Fibroblast of lung (primary cell): ENCODE results near the gene SPDYE16.

Experiments used
- EZH2 ChIP-seq: IDR thresholded peaks from 2 replicates; pipeline ENCODE4 v1.5.1; 2012; ENCODE audit warnings: low read length, control low read depth, mild to moderate bottlenecking; ENCODE audit errors: missing control alignments
- TF ChIP-seq, protein P1 (sequence below), 2 donors: IDR thresholded peaks in 1 of 2; conservative IDR thresholded peaks in 1 of 2; 1 replicate in 1 of 2; 2 replicates in 1 of 2; pipeline ENCODE4 v1.5.1; 2011 to 2012; ENCODE audit warnings: low read length in 2 of 2, control low read depth in 1 of 2, inconsistent platforms in 1 of 2, low read depth in 1 of 2, mild to moderate bottlenecking in 1 of 2

DNA sequence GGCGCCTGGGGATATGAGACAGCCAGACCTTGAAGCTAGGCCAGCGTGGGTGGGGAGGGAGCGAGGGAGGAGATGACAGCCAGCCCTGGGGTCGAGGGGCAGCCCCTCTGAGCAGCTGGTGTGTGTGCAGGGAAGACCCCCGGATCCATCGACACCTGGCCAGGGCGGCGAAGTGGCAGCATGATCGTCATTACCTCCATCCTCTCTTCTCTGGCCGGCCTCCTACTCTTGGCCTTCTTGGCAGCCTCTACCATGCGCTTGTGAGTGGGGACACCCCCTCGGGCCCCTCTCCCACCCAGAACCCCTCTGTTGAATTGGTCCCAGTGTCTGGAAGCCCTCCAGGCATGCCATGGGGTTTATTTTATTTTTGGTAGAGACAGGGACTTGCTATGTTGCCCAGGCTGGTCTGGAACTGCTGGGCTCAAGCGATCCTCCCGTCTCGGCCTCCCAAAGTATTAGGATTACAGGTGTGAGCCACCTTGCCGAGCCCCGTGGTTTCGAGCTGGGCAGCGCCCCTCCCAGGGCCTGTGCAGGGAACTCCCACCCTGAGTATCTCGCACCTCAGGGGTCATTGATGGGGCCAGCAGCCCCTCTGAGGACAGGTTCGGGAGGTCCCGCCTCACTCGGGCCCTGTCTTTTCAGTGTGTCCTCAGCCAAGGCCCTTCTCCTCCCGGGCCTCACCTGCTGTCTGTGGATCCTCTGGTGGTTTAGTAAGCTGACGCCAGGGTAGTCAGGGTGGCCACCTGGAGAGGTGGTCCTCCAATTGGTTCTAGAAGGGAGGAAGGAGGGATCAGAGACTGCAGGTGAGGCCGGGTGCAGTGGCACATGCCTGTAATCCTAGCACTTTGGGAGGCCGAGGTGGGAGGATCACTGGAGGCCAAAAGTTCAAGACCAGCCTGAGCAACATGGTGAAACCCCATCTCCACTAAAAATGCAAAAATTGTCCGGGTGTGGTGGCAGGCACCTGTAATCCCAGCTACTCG is 29.0 kb downstream of the SPDYE16 start:
- TF ChIP-seq, protein P1, sequence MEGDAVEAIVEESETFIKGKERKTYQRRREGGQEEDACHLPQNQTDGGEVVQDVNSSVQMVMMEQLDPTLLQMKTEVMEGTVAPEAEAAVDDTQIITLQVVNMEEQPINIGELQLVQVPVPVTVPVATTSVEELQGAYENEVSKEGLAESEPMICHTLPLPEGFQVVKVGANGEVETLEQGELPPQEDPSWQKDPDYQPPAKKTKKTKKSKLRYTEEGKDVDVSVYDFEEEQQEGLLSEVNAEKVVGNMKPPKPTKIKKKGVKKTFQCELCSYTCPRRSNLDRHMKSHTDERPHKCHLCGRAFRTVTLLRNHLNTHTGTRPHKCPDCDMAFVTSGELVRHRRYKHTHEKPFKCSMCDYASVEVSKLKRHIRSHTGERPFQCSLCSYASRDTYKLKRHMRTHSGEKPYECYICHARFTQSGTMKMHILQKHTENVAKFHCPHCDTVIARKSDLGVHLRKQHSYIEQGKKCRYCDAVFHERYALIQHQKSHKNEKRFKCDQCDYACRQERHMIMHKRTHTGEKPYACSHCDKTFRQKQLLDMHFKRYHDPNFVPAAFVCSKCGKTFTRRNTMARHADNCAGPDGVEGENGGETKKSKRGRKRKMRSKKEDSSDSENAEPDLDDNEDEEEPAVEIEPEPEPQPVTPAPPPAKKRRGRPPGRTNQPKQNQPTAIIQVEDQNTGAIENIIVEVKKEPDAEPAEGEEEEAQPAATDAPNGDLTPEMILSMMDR (conservative IDR thresholded peaks at IDR 0.05 in 1 of 2, IDR thresholded peaks at IDR 0.05 in 1 of 2; ENCODE audit: low read depth in 1 of 2, low read length in 2 of 2): no peak
- TF ChIP-seq EZH2: no peak
